ENCODE data around the gene DTYMK.

Gene DTYMK

GRCh38 chr2:241639385-241639784 lies 47.2 kb downstream of the DTYMK start:
- TF ChIP-seq CTCF (conservative IDR thresholded peaks at IDR 0.05; ENCODE audit: low read length), result no peak
- no peak for DNase-seq (ENCODE audit: low read depth)
- no peak overlapping the region for H3K4me3 ChIP-seq (ENCODE audit: low read length)

GRCh38 chr2:241638940-241639339 lies 47.7 kb downstream of the DTYMK start:
- peak overlapping the region; percentile 84 for H3K4me3 ChIP-seq (ENCODE audit: low read length)
- TF ChIP-seq CTCF (conservative IDR thresholded peaks at IDR 0.05; ENCODE audit: low read length), result no peak
- DNase-seq (ENCODE audit: low read depth), result no peak

DNA sequence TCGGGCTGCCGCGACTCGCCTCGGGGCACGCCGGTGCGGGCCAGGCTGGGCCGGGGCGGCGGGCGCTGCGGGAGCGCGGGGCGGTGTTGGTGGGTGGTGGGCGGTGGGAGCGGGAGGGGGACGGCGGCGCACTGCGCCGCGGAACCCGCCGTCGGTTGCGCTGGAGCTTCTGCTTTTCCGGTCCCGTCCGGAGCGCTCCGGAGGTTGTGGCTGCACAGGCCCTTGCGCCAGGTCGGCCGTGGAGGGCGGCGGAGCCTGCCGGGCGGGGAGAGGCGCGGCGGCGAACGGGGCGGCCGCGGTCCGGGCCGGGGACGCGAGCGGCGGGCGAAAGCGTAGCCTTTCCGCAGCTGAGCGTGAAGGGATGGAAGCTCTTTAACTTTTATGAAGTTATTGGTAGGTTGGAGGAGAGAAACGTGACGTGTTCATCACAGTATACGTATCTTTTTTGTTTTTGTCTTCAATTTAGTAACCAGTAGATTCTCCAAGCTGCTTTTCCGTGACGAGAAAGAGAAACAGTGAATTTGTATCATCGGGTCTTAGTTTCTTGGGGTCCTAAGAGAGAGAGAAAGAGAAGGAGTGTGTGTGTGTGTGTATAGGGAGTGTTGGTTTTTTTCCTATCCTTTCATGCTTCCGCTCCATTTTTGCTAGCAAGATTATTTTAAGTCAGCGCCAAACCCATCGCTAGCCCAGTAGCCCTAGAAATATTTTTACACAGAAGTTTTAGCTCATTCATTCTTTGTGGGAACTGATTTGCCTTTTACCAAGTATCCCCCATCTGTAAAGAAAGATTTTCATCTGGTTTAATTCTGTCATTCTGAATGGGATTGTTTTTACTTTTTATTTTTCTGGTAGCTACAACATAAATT lies 48.6 kb downstream of the DTYMK start:
- peak overlapping the region; percentile 84 for H3K4me3 ChIP-seq (ENCODE audit: low read length)
- peak; percentile 34 for DNase-seq (ENCODE audit: low read depth)
- no peak for TF ChIP-seq CTCF (conservative IDR thresholded peaks at IDR 0.05; ENCODE audit: low read length)

DNA sequence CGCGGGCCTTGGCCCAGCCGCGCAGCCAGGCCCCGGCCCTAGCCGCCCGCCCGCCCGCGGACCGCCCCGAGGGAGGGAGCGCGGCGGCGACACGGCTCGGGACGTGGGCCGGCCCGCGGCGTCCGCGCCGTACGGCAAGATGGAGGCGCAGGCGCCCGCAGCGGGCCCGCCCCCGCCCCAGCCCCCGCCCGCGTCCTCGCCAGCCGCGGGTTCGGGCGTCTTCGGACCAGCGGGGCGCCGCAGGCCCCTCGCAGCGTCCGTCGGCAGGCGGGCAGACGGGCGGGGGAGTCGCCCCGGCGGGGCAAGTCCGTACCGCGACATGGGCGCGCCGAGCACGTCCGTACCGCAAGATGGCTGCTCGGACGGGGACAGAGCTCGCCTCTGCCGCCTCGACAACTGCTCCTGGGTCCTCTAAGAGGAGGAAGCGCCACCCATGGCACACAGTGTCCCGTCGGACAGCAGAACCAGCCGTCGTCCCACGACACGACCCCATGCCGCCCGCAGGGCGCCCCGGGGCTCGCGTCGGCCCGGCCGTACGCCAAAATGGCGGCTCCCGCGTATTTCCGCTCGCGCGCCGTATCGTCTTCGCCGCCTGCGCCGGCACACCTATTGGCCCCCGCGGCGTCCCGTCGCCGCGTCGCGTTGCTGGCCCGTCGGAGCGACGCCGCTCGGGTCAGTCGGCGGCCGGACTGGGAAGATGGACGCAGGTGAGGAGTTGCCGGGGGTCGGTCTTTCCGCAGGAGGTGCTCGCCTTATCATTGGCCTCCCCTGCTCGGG lies 49.4 kb downstream of the DTYMK start, which contains the start of the genes ATG4B and THAP4:
Gene ATG4B (plus strand): TSS at position 676 of the 777 bp plus-strand sequence. CDS start 22 bp downstream, at position 698.
Gene THAP4 (minus strand): TSS at position 141 of the 777 bp plus-strand sequence. CDS start 141 bp downstream, outside the sequence.
- no peak for TF ChIP-seq CTCF (conservative IDR thresholded peaks at IDR 0.05; ENCODE audit: low read length)
- peak within 1 kb of the TSS; percentile 84 for H3K4me3 ChIP-seq (ENCODE audit: low read length)
- peak; percentile 83 for DNase-seq (ENCODE audit: low read depth)

- H3K4me3 ChIP-seq (ENCODE audit: low read length), result peak overlapping the region; percentile 70
- no peak for TF ChIP-seq CTCF (conservative IDR thresholded peaks at IDR 0.05; ENCODE audit: low read length)
- peak; percentile 37 for DNase-seq (ENCODE audit: low read depth)
These were observed 50.2 kb downstream of the DTYMK start for GRCh38 chr2:241636182-241637017.

- peak overlapping the region; percentile 70 for H3K4me3 ChIP-seq (ENCODE audit: low read length)
- DNase-seq (ENCODE audit: low read depth), result peak; percentile 29
- no peak for TF ChIP-seq CTCF (conservative IDR thresholded peaks at IDR 0.05; ENCODE audit: low read length)
These were observed 50.9 kb downstream of the DTYMK start for GRCh38 chr2:241635756-241636155.
